Spleen (tissue), 13 donors: ENCODE measurements around the gene PPARGC1A. TPM values are rescaled to one million over a fixed set of nuclear protein-coding genes. Genes with fewer than 3 reads are reported as not detected.

Experiments used
- DNase-seq: peaks from one replicate; pipeline ENCODE4 v3.0.0-alpha.2; 2020
- H3K27ac ChIP-seq, 8 donors: fragments of 200-600 bp; sonication (generic) in 7 of 8; 1 replicate in 4 of 8; 2 replicates in 4 of 8; pipeline versions ENCODE4 v1.5.0 to v1.8.0; 2016 to 2021; ENCODE audit warnings: inconsistent platforms in 4 of 8, mild to moderate bottlenecking in 4 of 8, moderate library complexity in 1 of 8
- H3K27me3 ChIP-seq, 7 donors: fragments of 200-600 bp; sonication (generic) in 6 of 7; replicated peaks in 1 of 7; 1 replicate in 4 of 7; 2 replicates in 3 of 7; pipeline versions ENCODE4 v1.5.0 to v1.8.0; 2016 to 2021; ENCODE audit warnings: inconsistent platforms in 3 of 7, mild to moderate bottlenecking in 1 of 7
- H3K36me3 ChIP-seq, 6 donors: fragments of 200-600 bp; sonication (generic) in 5 of 6; 1 replicate in 4 of 6; 2 replicates in 2 of 6; pipeline versions ENCODE4 v1.5.0 to v1.8.0; 2016 to 2021; ENCODE audit warnings: inconsistent platforms in 2 of 6
- H3K4me1 ChIP-seq, 6 donors: fragments of 200-600 bp; sonication (generic) in 5 of 6; 1 replicate in 3 of 6; 2 replicates in 3 of 6; pipeline versions ENCODE4 v1.5.0 to v1.8.0; 2016 to 2021; ENCODE audit warnings: inconsistent platforms in 3 of 6
- H3K4me3 ChIP-seq, 8 donors: fragments of 200-600 bp; sonication (generic) in 7 of 8; 1 replicate in 4 of 8; 2 replicates in 4 of 8; pipeline versions ENCODE4 v1.5.0 to v1.8.0; 2016 to 2021; ENCODE audit warnings: inconsistent platforms in 4 of 8, mild to moderate bottlenecking in 4 of 8, moderate library complexity in 2 of 8
- H3K9me3 ChIP-seq, 8 donors: fragments of 200-600 bp; sonication (generic) in 7 of 8; 1 replicate in 4 of 8; 2 replicates in 4 of 8; pipeline versions ENCODE4 v1.5.0 to v1.8.0; 2016 to 2021; ENCODE audit warnings: inconsistent platforms in 4 of 8
- POLR2A ChIP-seq, 3 donors: fragments of 450-650 bp; IDR thresholded peaks; one replicate each; pipeline ENCODE4 v1.5.1; 2017; ENCODE audit warnings: antibody characterized with exemption in 3 of 3, mild to moderate bottlenecking in 1 of 3
- POLR2AphosphoS5 ChIP-seq, 3 donors: sonication (generic); formaldehyde crosslinking; IDR thresholded peaks; one replicate each; pipeline ENCODE4 v1.5.1; 2017; ENCODE audit warnings: antibody characterized with exemption in 3 of 3
- WGBS, 5 donors: extraction: QIAGEN DNeasy Blood & Tissue Kit in 3 of 5; methylation state at CpG; one replicate each; pipeline versions ENCODE4 v1.1.5 to v1.1.7; 2013 to 2018; 5-methylcytosine and 5-hydroxymethylcytosine counted together
- intact Hi-C: fragments of 100-400 bp; cut with DNase I; formaldehyde crosslinking; loops from one replicate; pipeline ENCODE4 v1.15.0; 2023; ENCODE audit warnings: low total_unique reads
- long read RNA-seq, 2 donors: transcript quantifications; one replicate each; lab custom pipeline, GENCODE V29; 2026
- polyA plus RNA-seq, 3 donors: library from polyadenylated mRNA; stranded (reverse); fragments of 200-250 nt; gene quantifications; one replicate each; pipeline ENCODE4 v1.2.1, GENCODE V29; 2013
- total RNA-seq, 7 donors: library from RNA; depleted of rRNA in 3 of 7; stranded (reverse); fragments of >200 nt in 3 of 7; fragmentation: NEBNext Ultra II Directional in 4 of 7; extraction: Animal tissue kit (Norgen Biotek cat#: 25700) in 4 of 7; gene quantifications; one replicate each; pipeline versions ENCODE4 v1.1.0 to v1.2.1, GENCODE V29; 2016 to 2021
- TF ChIP-seq, protein P1 (sequence below), 11 experiments: fragments of 200-600 bp in 7 of 11; fragments of 450-650 bp in 4 of 11; sonication (generic) in 4 of 11; IDR thresholded peaks in 8 of 11; conservative IDR thresholded peaks in 3 of 11; 1 replicate in 7 of 11; 2 replicates in 4 of 11; pipeline versions ENCODE4 v1.4.0 to v1.8.0; 2016 to 2021; ENCODE audit warnings: antibody characterized with exemption in 11 of 11, inconsistent platforms in 4 of 11, mild to moderate bottlenecking in 1 of 11
- donor health status: healthy with polysubstance abuse.
- donor health status: DM: no; HTN: no; CAD: no; lungs with moderate emphysema.
- donor health status: DM: no; HTN: no; CAD: no.
- donor health status: Bipolar disorder and iron deficiency.
- donor health status: healthy.
- donor health status: DM: no; HTN: no; CAD: no.
- donor health status: DM: yes; HTN: yes; CAD: no.

Gene PPARGC1A, protein sequence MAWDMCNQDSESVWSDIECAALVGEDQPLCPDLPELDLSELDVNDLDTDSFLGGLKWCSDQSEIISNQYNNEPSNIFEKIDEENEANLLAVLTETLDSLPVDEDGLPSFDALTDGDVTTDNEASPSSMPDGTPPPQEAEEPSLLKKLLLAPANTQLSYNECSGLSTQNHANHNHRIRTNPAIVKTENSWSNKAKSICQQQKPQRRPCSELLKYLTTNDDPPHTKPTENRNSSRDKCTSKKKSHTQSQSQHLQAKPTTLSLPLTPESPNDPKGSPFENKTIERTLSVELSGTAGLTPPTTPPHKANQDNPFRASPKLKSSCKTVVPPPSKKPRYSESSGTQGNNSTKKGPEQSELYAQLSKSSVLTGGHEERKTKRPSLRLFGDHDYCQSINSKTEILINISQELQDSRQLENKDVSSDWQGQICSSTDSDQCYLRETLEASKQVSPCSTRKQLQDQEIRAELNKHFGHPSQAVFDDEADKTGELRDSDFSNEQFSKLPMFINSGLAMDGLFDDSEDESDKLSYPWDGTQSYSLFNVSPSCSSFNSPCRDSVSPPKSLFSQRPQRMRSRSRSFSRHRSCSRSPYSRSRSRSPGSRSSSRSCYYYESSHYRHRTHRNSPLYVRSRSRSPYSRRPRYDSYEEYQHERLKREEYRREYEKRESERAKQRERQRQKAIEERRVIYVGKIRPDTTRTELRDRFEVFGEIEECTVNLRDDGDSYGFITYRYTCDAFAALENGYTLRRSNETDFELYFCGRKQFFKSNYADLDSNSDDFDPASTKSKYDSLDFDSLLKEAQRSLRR
- total RNA-seq (1 to 10 TPM in 6 of 7 donors, under 1 TPM in 1; 0.88 to 7.3 (median 3.7) TPM), polyA plus RNA-seq (under 1 TPM; 0.32 to 0.63 (median 0.53) TPM)
- long read RNA-seq, donor 1: 0 reads
- long read RNA-seq, donor 2: 0 reads

DNA sequence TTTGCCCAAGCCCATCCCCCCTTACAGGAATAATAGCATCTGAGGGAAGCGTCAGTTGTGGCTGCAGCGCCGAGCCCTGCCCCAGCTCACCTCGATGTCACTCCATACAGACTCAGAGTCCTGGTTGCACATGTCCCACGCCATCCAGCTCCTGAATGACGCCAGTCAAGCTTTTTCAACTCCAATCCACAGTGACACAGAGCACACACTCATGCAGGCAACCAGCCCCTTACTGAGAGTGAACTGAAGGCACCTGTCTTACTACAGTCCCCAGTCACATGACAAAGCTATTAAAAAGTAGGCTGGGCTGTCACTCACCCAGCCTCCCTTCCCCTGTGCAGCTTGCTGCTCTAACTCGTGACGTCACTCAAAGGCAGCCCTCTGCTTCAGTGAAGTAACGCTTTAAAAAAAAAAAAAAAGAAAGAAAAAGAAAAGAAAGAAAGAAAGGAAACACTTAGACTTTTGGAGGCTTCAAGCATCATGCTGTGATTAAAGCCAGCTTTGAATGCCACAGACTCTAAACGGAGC, at the start of gene PPARGC1A:
Gene PPARGC1A (minus strand): TSS at position 234 of the 528 bp plus-strand sequence. CDS start 90 bp downstream, at position 144.
- intact Hi-C loops: no loop called here
- DNase-seq: no peak
- peak in 1 of 3 donors; percentile 16 for TF ChIP-seq POLR2AphosphoS5 (IDR thresholded peaks at IDR 0.05)
- TF ChIP-seq, protein P1, sequence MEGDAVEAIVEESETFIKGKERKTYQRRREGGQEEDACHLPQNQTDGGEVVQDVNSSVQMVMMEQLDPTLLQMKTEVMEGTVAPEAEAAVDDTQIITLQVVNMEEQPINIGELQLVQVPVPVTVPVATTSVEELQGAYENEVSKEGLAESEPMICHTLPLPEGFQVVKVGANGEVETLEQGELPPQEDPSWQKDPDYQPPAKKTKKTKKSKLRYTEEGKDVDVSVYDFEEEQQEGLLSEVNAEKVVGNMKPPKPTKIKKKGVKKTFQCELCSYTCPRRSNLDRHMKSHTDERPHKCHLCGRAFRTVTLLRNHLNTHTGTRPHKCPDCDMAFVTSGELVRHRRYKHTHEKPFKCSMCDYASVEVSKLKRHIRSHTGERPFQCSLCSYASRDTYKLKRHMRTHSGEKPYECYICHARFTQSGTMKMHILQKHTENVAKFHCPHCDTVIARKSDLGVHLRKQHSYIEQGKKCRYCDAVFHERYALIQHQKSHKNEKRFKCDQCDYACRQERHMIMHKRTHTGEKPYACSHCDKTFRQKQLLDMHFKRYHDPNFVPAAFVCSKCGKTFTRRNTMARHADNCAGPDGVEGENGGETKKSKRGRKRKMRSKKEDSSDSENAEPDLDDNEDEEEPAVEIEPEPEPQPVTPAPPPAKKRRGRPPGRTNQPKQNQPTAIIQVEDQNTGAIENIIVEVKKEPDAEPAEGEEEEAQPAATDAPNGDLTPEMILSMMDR (IDR thresholded peaks at IDR 0.05 in 8 of 11, conservative IDR thresholded peaks at IDR 0.05 in 3 of 11): no peak
- no peak for TF ChIP-seq POLR2A (IDR thresholded peaks at IDR 0.05)
- 2 to 5% (median 5%) methylated on average over 10 of the region's 10 CpGs for WGBS, 5 donors
- Histone ChIP-seq H3K27me3 (peaks cover 0 to 4% (median 0%) of the 10 kb centered on the region in 7 donors), H3K4me1 (peaks cover 0 to 18% (median 7%) of the 10 kb centered on the region in 6 donors), H3K4me3 (peak within 1 kb of the TSS; percentile 16 to 64 (median 26)), H3K9me3 (no peaks in the 10 kb centered on the region), H3K27ac (peak within 1 kb of the TSS in 7 of 8 donors; percentile 16 to 67 (median 48)), H3K36me3 (no peaks in the 10 kb centered on the region)

DNA sequence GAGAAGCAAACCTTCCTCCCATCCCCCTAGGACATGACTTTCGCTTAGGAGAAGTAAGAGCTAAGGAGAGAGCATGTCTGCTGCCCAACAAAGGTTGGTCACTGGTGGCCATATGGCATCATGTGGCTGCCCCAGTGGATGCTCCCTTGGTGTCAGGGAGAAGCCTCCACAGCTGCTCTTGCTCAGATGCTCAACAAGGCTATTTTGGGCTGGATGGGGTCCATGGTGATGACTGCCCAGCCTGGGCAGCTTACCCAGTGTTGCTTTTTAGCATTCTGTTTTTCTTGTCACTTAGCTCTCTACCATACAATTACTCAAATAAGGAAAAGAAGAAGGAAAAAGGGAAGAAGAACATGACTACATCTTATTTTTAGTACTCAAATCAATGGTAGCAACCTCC, 48.9 kb upstream of the PPARGC1A start:
- no peaks in the 10 kb centered on the region for H3K36me3 ChIP-seq
- no peak for DNase-seq
- intact Hi-C loops: no loop called here
- H3K27ac ChIP-seq: no peak overlapping the region
- no peaks in the 10 kb centered on the region for H3K9me3 ChIP-seq
- no peak overlapping the region for H3K4me3 ChIP-seq
- H3K4me1 ChIP-seq: no peaks in the 10 kb centered on the region
- no peak for TF ChIP-seq POLR2AphosphoS5 (IDR thresholded peaks at IDR 0.05)
- TF ChIP-seq, protein P1 (IDR thresholded peaks at IDR 0.05 in 8 of 11, conservative IDR thresholded peaks at IDR 0.05 in 3 of 11): no peak
- TF ChIP-seq POLR2A (IDR thresholded peaks at IDR 0.05): no peak
- 60 to 84% (median 82%) methylated on average over 1 of the region's 1 CpG for WGBS, 5 donors
- no peaks in the 10 kb centered on the region for H3K27me3 ChIP-seq

DNA sequence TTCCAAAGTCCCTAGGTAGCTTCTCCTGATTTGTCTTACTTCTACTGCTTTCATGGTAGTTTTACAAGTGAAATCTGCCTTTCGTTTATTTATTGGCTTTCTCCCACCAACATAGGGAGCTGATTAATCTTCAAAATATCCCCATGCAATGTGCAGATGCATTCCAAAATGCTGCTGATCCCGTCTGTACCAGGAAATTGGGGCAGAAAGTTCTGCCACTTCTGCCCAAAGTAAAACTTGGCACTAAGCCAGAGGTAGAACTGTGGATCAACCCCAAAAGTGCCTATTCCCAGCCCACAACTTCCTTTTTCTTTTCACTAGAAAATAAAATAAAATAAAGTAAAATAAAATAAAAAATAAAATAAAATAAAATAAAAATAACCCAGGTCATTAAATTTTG, 47.3 kb upstream of the PPARGC1A start:
- no peak overlapping the region for H3K4me3 ChIP-seq
- DNase-seq: no peak
- no peaks in the 10 kb centered on the region for H3K9me3 ChIP-seq
- H3K36me3 ChIP-seq: no peaks in the 10 kb centered on the region
- H3K27me3 ChIP-seq: no peaks in the 10 kb centered on the region
- no peak for TF ChIP-seq POLR2A (IDR thresholded peaks at IDR 0.05)
- no peak for TF ChIP-seq POLR2AphosphoS5 (IDR thresholded peaks at IDR 0.05)
- TF ChIP-seq, protein P1 (IDR thresholded peaks at IDR 0.05 in 8 of 11, conservative IDR thresholded peaks at IDR 0.05 in 3 of 11): no peak
- intact Hi-C loops: no loop called here
- 39 to 48% (median 40%) methylated on average over 2 of the region's 2 CpGs for WGBS, 5 donors
- no peak overlapping the region for H3K27ac ChIP-seq
- no peaks in the 10 kb centered on the region for H3K4me1 ChIP-seq
